HTR-8/SVneo (cell line): ENCODE data around the gene CNGB1.
A peak's percentile ranks its signal among the peaks of the same experiment; 100 is the strongest.
"Not testable (repeated sequence)": the region's sequence is repeated elsewhere in the genome, so short reads cannot be mapped to it uniquely, and the experiment has no call there.

ENCODE experiments used
- DNase-seq: peaks from one replicate; pipeline ENCODE4 v3.0.0; 2011; ENCODE audit warnings: low spot score, mixed read lengths; ENCODE audit not compliant: insufficient read length
- FAIRE-seq: peaks from 2 replicates; lab custom pipeline; 2011; peaks lifted over from hg19 to GRCh38; lab: Jason Lieb, UNC

The CNGB1 gene

DNA sequence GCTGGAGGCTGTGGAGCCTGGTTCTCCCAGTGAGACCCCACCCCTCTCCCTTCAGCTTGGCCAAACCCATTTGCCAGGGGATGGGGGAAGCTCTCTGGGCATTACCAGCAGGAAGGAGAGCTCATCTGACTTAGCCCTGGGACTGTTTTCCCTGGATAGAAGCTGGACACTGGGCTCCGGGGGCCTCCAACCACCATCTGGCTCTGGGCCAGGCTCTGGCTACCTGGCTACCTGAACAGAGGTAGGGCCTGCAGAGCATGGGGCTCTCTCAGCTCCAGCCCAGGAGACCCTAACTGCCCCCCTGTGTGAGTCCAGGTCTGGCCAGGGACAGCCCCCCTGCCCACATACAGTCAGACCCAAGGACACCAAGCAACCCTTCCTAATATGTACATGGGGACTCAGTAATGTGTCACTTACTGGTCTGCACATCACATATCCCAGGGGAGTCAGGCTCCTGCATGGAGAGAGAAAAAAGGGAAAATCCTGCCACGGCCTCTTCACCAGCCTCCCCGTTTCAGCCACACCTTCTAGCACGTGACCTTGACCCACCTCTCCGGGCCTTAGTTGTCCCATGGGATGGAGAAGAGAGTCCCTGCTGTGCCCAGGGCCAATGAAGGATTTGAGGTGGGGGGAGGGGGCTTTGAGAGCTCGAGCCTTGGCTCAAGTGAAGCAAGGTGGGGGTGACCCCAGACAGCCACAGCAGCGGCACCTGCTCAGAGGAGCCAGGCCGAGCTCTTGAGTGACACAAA, 13.8 kb downstream of the CNGB1 start:
- DNase-seq, result no peak
- no peak for FAIRE-seq

DNA sequence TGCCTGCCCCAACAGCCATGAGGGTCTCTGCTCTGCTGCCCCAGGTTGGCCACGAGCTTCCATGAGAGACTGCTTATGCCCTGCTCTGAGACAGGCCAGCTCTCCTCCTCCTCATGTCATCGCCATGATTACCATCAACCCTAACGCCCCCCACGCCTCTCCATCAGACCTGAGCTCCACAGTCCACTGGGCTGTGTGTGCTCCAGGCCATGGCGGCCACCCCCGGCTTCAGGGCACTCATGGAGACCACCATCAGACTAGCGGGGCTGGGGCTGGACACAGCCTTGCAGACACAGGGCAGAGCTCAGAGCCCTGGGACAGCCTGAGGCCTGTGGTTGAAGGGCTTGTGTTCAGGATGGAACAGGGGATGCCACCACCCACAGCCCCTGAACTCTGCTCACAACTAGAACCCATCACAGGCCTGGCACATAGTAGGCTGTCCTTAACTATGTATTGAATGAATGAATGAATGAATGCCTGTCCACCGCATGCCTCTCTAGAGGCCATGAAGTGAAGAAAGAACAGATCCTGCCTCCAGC, 14.6 kb downstream of the CNGB1 start:
- DNase-seq (no peak), FAIRE-seq (peak; percentile 13)

DNA sequence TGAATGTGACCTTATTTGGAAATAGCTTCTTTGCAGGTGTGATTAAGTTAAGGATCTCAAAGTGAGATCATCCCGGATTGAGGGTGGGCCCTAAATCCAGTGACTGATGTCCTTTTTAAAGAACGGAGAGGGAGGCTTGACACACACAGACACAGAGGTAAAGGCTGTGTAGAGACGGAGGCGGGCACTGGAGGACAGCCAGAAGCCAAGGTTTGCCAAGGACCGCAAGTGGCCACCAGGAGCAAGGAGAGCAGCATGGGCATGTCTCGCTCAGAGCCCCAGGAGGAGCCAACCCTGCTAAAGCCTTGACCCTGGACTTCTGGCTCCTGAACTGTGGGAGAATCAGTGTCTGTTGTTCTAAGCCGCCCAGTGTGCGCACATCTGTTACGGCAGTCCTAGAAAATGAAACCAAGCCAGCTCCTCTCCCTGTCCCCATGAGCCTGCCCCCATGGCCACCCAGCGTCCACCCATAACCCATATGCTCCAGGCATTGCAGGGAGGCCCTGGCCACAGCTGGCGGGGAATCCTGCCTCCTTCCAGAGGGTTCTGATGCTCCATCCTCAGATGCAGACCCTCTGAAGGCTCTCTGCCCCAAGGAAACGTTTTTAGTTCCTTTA, 15.2 kb downstream of the CNGB1 start:
- DNase-seq (no peak), FAIRE-seq (peak; percentile 68)

DNA sequence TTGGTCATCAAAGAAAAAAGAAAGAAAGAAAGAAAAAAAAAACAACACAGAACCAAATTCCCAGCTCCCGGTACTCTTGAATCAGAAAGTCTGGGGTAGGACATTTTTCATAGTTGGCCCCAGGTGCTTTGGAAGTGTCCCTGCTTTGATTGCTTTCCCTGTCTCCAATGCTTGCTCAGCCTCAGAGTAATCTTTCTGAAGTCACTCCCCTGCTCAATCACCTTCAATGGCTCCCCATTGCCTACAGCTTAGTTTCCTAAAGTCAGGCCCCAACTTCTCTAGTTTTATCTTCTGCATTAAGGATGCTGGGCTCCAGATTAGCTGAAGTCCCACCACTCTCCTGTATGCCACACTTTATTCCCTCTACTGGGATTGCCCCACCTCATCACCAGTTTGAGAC, 17.1 kb downstream of the CNGB1 start:
- no peak for FAIRE-seq
- DNase-seq, result no peak

DNA sequence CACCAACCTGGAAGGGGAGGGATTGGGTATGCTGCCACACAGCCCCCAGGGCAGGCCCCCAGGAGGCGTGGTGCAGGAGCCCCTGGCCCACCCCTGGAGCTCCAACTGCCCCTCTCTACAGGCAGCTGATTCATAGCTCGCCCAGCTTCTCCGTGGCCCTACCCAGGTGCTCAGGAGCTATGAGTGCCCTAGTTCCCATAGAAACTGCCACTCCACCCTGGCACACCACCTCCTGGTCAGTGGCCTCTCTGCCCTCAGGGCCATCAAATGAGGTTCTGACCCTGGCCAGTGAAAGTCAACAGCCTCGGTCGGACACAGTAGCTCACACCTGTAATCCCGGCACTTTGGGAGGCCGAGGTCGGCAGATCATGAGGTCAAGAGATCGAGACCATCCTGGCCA, 18.0 kb downstream of the CNGB1 start:
- FAIRE-seq (peak; percentile 38), DNase-seq (no peak)

DNA sequence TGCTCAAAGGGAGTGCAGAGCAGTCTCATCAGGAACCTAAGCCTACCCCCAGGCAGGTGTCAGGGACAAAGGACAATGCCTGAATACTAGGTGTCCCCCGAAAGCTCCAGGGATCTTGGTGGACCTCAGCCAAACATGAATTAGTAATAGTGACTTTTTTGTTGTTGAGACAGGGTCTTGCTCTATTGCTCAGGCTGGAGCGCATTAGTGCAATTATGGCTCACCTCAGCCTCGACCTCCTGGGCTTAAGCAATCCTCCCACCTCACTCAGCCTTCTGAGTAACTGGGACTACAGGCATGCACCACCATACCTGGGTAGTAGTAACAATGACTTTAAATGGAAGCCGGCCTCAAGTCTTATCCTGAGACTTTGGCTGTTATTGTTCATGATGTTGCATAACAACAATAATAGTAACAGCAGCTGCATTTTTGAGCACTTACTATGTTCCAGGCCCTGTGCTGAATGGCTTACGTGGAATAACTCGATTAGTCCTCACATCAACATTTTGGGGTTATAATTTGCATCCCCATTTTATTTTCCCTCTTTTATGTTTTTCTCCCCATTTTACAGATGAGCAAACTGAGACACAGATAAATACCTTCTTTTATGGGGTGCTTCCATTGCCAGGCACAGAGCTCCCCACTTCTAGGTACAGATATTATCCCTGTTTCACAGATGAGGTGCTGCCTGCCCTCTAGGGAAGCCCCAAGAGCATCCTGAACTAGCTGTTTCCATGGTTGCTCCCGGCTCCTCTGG, 19.5 kb downstream of the CNGB1 start:
- no peak for DNase-seq
- peak; percentile 59 for FAIRE-seq

DNA sequence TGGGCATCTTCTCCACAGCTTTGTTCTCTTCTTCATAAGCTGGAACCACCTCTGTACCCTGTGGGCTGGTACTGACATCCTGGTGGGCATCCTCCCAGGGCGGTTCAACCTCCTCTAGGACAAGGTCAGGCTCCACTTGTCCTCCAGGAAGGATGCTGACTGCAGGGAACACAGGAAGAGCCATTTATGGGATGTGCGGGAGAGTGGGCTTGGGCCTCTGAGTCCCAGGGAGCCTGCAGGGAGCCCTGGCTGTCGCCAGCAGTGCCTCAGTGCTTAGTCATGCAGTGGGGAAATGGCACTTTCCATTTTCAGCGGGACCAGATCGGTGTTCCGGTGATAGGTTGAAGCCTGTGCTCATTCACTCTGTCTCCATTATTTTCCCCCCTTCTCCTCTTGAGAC, 20.5 kb downstream of the CNGB1 start:
- FAIRE-seq, result peak; percentile 48
- no peak for DNase-seq

DNA sequence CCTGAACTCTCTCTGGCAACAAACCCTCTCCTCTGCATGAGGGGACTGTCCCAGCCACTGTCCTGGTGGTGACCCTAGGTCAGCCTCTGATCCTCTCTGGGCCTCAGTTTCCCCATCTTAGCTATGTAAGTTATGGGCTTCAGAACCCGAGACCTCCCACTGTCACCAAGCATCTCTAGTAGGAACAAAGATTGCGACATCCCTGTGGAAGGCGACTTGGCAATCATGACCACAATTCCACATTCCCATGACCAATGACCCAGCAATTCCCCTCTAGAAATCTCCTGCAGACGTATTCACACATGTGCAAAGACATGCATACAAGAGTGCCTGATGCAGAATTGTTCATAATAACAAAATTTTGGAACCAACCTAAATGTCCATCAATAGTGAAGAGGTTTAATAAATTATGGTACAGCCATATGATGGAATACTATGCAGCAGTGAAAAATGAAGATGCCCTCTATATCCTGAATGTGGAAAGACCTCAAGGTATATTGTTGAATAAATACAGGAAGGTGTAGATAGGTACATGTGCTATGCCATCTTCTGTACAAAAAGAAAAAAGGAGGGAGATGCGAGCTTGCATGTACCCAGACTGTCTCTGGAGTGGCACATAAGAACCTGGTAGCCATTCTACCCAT, 21.2 kb downstream of the CNGB1 start:
- FAIRE-seq, result no peak
- no peak for DNase-seq

DNA sequence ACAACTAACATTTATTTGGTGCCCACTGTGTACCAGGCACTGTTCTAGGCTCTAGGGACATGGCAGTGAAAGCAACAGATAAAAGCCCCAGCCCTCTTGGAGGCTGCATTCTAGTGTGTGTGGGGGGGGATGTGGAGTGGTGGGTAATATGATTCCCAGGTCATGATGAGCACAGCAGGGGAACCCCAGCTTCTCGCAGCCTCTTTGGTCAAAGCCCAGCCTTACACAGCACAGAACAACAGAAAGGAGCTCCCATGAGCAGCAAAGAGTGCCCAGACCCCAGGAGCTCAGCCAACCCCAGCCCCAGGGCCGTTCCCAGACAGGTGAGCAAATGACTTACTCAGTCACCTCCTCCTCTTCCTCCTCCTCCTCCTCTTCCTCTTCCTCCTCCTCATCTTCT, 21.9 kb downstream of the CNGB1 start:
- FAIRE-seq, result no peak

DNA sequence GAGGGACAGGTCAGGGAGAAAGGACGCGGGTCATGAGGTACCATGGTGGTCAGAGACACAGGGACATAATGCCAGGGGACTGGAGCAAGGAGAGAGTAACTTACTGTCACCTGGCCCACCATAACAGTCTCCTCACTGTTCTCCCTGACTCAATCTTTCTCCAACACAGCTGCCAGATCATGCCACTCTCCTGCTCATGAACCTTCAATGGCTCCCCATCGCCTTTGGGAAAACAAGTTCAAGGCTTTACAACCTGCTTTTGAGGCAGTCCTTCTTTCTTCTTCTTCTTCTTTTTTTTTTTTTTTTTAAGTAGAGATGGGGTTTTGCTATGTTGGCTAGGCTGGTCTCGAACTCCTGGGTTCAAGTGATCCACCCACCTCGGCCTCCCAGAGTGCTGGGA, 22.9 kb downstream of the CNGB1 start:
- DNase-seq (no peak), FAIRE-seq (no peak)

More for the DNA sequence above, 21.9 kb downstream of the CNGB1 start:
- no peak for DNase-seq

DNA sequence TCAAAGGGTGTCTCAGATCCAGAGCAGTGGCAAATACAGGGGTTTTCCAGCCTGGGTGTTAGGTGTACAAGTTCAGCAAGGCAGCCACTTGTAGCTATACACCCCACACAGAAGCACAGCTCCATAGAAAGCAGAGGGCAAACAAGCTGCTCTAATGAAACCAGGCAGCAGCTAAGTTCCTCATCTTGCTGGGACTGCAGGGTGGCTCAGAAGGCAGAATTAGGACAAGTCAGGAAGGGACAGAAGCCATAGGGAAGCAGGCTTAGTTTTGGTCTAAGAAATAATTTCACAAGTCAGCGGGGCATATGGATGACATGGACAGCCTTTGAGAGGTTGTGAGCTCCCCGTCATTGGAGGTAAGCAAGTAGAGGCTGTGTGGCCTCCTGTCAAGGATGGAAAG, 23.7 kb downstream of the CNGB1 start:
- no peak for DNase-seq
- no peak for FAIRE-seq

DNA sequence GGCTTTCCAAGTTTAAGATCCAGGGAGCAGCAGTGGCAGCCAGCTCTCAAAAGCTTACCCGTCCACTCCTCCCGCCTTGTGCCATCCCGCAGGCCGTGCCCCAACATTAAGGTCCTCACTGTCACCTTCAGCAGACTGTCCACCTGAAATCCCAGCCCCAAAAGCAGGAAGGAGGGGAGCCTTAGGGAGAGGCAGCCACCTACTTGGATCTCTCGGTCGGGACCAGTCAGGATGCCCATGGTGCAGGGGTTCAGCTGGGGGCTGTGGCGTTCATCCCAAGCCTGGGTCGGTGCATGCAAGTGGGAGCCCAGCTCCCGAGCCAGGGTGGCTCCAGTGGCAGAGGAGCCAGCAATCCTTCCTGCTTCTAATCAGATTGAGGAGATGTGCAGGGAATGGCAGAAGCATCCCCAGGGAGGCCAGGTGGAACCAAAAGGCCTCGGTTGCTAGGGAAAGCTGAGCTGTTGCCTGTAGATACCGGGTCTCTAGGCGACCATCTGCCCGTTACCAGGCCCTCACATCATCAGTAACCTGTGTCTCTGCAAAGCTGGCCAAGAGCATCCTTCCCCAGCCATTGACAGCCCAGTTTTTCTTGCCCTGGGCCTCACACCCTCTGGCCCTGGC, 24.6 kb downstream of the CNGB1 start:
- no peak for DNase-seq

DNA sequence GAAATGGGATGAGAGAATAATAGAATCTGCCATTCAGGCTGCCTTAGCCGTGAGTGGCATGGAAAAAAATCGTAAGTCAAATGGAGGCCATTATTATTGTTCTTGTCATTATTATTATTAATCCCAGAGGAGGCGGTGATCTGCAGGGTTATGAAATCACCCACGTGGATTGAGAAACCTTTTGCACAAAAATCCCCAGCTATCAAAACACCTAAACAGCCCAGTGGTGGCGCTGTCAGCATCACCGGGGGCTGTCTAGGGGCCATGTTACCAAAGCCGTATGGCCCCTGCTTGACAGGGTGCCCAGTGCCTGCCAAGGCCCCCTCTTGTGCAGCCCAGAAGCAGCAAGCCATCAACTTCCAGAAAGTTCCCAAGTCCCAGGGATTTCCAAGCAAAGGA, 25.2 kb downstream of the CNGB1 start:
- DNase-seq (no peak), FAIRE-seq (no peak)

More for the DNA sequence above, 24.6 kb downstream of the CNGB1 start:
- FAIRE-seq, result no peak

DNA sequence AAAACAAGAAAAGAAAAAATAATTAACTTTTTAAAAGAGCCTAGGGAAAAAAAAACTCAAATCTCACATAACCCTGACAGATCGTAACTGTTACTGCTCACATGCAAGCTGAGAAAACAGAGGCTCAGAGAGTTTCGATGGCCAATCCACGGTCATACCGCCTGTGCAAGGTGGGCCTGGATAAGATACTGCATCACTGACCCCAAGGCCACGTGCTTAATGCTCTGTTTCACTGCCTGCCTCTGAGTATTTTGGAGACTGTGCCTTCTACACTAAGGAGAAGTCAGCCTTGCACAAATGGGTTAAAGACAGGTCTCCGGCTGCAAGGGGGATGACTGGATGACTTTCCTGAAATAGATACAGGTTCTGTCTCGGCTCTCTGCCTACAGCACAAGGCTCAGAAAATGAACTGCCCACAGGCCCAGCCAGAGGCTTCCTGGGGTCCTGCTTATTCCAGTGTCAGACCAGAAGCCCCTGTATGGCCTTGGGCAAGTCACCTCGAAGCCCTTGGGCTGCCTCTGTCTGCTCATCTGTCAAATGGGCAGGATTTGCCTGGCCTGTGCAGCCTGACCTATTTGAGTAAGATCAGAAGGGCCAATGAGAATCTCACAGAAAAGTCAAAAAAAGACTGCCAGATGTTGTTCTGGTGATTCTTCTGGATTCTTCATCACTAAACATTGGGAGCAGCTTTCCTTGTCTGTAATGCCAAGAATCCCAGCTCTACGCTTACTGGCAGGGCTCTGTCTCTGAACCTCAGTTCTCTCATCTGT, 25.8 kb downstream of the CNGB1 start:
- DNase-seq (no peak), FAIRE-seq (no peak)

DNA sequence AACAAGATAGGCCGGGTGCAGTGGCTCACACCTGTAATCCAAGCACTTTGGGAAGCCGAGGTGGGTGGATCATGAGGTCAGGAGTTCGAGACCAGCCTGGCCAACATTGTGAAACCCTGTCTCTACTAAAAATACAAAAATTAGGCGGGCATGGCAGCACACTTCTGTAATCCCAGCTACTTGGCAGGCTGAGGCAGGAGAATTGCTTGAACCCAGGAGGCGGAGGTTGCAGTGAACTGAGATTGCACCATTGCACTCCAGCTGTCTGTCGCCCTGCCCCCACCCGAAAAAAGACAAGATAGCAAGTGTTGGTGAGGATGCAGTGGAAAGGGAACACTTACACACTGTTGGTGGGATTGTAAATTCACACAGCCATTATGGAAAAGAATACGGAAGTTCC, 27.5 kb downstream of the CNGB1 start:
- not testable (repeated sequence) for FAIRE-seq

DNA sequence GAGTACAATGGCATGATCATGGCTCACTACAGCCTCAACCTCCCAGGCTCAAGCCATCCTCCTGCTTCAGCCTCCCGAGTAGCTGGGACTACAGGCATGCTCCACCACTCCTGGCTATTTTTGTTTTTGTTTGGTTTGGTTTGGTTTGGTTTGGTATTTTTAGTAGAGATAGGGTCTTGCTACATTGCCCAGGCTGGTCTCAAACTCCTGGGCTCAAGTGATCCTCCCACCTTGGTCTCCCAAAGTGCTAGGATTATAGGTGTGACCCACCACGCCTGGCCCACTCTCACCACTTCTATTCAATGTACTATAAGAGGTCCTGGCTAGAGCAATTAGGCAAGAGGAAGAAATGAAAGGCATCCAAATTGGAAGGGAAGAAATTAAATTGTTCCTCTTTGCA, 29.0 kb downstream of the CNGB1 start:
- DNase-seq, FAIRE-seq: not testable (repeated sequence)

More for the DNA sequence above, 27.5 kb downstream of the CNGB1 start:
- DNase-seq, result not testable (repeated sequence)

DNA sequence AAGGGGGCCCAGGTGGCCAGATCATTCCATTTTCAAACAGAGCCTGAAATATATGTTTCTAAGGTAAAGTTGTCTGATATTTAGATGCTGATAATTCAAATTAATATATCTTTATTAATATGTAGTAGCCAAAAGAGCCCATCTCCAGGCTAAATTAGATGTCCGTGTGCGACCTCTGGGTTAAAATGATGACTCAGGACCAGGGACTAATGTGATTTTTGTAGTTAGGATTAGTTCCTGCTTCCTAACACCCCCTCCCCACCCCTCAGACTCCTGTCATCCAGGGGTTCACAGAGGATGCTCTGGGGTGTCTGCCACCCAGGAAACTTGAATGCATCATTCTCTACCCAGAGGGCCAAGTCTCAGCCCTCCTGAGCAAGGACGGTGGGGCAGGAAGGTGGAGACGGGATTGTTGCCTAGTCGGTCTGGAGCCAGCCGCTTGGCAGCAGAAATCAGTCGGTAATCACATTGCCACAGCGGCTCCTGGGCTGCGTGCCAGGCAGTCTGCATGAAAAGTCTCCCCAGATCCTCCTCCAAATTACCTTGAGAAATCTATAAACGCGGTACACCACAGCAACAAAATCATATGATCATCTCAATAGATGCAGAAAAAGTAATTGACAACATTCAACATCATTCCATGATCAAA, 29.8 kb downstream of the CNGB1 start:
- DNase-seq, result no peak
- FAIRE-seq, result no peak

DNA sequence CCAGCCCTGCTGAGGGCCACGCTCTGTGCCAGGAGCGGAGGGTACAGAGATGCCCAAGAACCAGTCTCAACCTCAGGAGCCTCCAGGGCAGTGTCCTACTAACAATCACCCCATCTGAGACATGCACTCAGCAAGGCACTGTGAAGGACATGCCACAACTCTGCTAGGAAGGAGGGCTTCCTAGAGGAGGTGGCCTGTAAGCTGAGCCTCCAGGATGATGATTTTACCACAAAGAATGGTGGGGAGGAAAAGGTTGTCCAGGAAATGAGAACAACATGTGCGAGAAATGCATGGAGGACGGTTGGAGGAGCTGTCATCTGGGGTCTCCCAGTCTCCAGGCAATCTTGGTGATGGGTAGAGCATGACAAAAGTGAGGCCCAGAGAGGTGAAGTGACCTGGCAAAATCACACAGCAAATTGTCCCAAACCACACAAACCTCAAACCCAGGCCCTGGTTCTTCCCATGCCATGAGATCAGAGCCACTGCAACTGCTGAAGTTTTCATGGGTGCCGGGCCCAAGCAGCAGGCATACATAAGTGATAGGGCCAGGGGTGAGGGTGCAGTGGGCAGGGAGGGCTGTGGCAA, 30.5 kb downstream of the CNGB1 start:
- FAIRE-seq, result no peak
- DNase-seq, result no peak

DNA sequence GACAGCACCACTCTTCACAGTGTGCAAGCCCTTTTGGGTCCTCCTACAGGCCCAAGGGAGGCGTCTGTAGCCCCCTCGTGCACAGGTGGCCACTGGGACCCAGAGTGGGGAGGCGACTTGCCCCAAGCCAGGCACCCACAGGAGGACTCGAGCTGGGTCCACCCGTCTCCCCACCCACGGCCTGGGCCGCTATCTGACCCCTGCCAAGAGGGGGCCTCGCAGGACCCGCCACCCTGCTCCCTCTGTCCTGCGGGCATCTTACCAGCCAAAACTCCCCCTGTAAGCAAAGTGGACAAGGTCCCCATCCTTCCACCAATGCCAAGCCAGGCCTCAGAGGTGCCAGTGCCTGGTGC, 31.1 kb downstream of the CNGB1 start:
- FAIRE-seq, result no peak
- no peak for DNase-seq
